ENCODE measurements around the gene KIF15.

KIF15 gene

GRCh38 chr3:44880284-44880683 lies 118.7 kb downstream of the KIF15 start:
- TF ChIP-seq CTCF (IDR thresholded peaks at IDR 0.05; ENCODE audit: insufficient read depth, low read depth, low read length, missing control alignments), result no peak
- no peak for DNase-seq (ENCODE audit: low read depth)
- H3K4me3 ChIP-seq (ENCODE audit: low read depth, low read length), result no peak overlapping the region

GRCh38 chr3:44883213-44883955 lies 121.8 kb downstream of the KIF15 start:
- H3K4me3 ChIP-seq (ENCODE audit: low read depth, low read length), result no peak overlapping the region
- no peak for TF ChIP-seq CTCF (IDR thresholded peaks at IDR 0.05; ENCODE audit: insufficient read depth, low read depth, low read length, missing control alignments)
- DNase-seq (ENCODE audit: low read depth), result no peak

- H3K4me3 ChIP-seq (ENCODE audit: low read depth, low read length), result no peak overlapping the region
- no peak for TF ChIP-seq CTCF (IDR thresholded peaks at IDR 0.05; ENCODE audit: insufficient read depth, low read depth, low read length, missing control alignments)
- no peak for DNase-seq (ENCODE audit: low read depth)
These were observed 122.4 kb downstream of the KIF15 start for GRCh38 chr3:44883999-44884431.

GRCh38 chr3:44885618-44886017 lies 124.0 kb downstream of the KIF15 start:
- DNase-seq (ENCODE audit: low read depth), result no peak
- TF ChIP-seq CTCF (IDR thresholded peaks at IDR 0.05; ENCODE audit: insufficient read depth, low read depth, low read length, missing control alignments), result no peak
- no peak overlapping the region for H3K4me3 ChIP-seq (ENCODE audit: low read depth, low read length)

GRCh38 chr3:44886561-44886960 lies 125.0 kb downstream of the KIF15 start:
- DNase-seq (ENCODE audit: low read depth), result no peak
- H3K4me3 ChIP-seq (ENCODE audit: low read depth, low read length), result no peak overlapping the region
- TF ChIP-seq CTCF (IDR thresholded peaks at IDR 0.05; ENCODE audit: insufficient read depth, low read depth, low read length, missing control alignments), result no peak

- no peak overlapping the region for H3K4me3 ChIP-seq (ENCODE audit: low read depth, low read length)
These were observed 125.5 kb downstream of the KIF15 start for GRCh38 chr3:44887101-44887500.

More at GRCh38 chr3:44887101-44887500, 125.5 kb downstream of the KIF15 start:
- TF ChIP-seq CTCF (IDR thresholded peaks at IDR 0.05; ENCODE audit: insufficient read depth, low read depth, low read length, missing control alignments), result no peak
- DNase-seq (ENCODE audit: low read depth), result no peak
